ENCODE data around the gene PROCA1.

The PROCA1 gene

GRCh38 chr17:28707339-28707720, 4.4 kb downstream of the PROCA1 start:
- no peak for DNase-seq (ENCODE audit: low spot score)

GRCh38 chr17:28706471-28707338, 5.0 kb downstream of the PROCA1 start:
- no peak for DNase-seq (ENCODE audit: low spot score)

GRCh38 chr17:28705728-28706334, 5.9 kb downstream of the PROCA1 start:
- no peak for DNase-seq (ENCODE audit: low spot score)

- no peak for DNase-seq (ENCODE audit: low spot score)
Measured at GRCh38 chr17:28705074-28705659, 6.5 kb downstream of the PROCA1 start.

- no peak for DNase-seq (ENCODE audit: low spot score)
Measured at GRCh38 chr17:28704219-28704858, 7.3 kb downstream of the PROCA1 start.

- DNase-seq (ENCODE audit: low spot score) = no peak
Measured at GRCh38 chr17:28703552-28704218, 8.0 kb downstream of the PROCA1 start.

- no peak for DNase-seq (ENCODE audit: low spot score)
Measured at GRCh38 chr17:28702752-28703150, 8.9 kb downstream of the PROCA1 start.

GRCh38 chr17:28702026-28702751, 9.5 kb downstream of the PROCA1 start:
- no peak for DNase-seq (ENCODE audit: low spot score)

- DNase-seq (ENCODE audit: low spot score) = no peak
Measured at GRCh38 chr17:28700830-28701492, 10.7 kb downstream of the PROCA1 start.

- no peak for DNase-seq (ENCODE audit: low spot score)
Measured at GRCh38 chr17:28700278-28700677, 11.4 kb downstream of the PROCA1 start.

- peak; percentile 42 for DNase-seq (ENCODE audit: low spot score)
Measured at GRCh38 chr17:28698253-28698941, 13.3 kb downstream of the PROCA1 start.

- no peak for DNase-seq (ENCODE audit: low spot score)
Measured at GRCh38 chr17:28693869-28694268, 17.8 kb downstream of the PROCA1 start.

- no peak for DNase-seq (ENCODE audit: low spot score)
Measured at GRCh38 chr17:28689011-28689410, 22.7 kb downstream of the PROCA1 start.

- no peak for DNase-seq (ENCODE audit: low spot score)
Measured at GRCh38 chr17:28688481-28688880, 23.2 kb downstream of the PROCA1 start.

- no peak for DNase-seq (ENCODE audit: low spot score)
Measured at GRCh38 chr17:28686296-28686695, 25.4 kb downstream of the PROCA1 start.

GRCh38 chr17:28685366-28685765, 26.3 kb downstream of the PROCA1 start:
- no peak for DNase-seq (ENCODE audit: low spot score)

GRCh38 chr17:28684963-28685362, 26.7 kb downstream of the PROCA1 start:
- DNase-seq (ENCODE audit: low spot score) = no peak

GRCh38 chr17:28682655-28683054, 29.0 kb downstream of the PROCA1 start:
- no peak for DNase-seq (ENCODE audit: low spot score)

- no peak for DNase-seq (ENCODE audit: low spot score)
Measured at GRCh38 chr17:28675980-28676379, 35.7 kb downstream of the PROCA1 start.

- no peak for DNase-seq (ENCODE audit: low spot score)
Measured at GRCh38 chr17:28675490-28675889, 36.2 kb downstream of the PROCA1 start.

Data from LoVo (cell line).